ENCODE data around the gene OR2K2.

DNA sequence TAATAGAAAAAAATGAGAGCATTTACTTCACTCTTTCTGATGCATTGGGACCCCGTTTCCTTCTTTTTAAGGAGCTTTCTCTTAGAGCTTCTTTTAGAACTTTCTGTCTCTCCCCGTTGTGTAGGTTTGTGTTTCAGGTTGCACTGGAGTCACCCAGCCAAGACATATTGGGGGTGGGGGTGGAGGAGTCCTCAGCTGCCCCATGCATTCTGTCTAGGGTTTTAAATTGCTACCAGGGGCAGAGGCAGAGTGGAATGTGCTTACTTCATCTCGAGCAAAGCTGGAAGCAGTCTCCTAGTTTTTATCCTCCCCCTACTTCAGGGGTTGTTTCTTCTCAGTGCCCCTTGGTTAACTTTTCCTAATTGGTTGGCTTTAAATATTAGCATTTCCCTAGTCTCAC lies 9.4 kb downstream of the OR2K2 start:
- TF ChIP-seq POLR2A (IDR thresholded peaks at IDR 0.05): no peak
- no peak for TF ChIP-seq CTCF (IDR thresholded peaks at IDR 0.05)

Measured in lower leg skin (tissue), 3 donors.